ENCODE measurements around the gene YIF1B.

- TF ChIP-seq CTCF (conservative IDR thresholded peaks at IDR 0.05; ENCODE audit: low read depth in 2 of 2) (no peak), EZH2 (IDR thresholded peaks at IDR 0.05; ENCODE audit: low read depth, unreplicated experiment) (no peak), POLR2AphosphoS5 (IDR thresholded peaks at IDR 0.05; ENCODE audit: low read depth) (no peak)
These were observed 9.5 kb downstream of the YIF1B start for GRCh38 chr19:38306236-38306635.
